Colon (tissue), 2 donors: ENCODE measurements around the gene CD300LB.
"Not testable (repeated sequence)": the region's sequence is repeated elsewhere in the genome, so short reads cannot be mapped to it uniquely, and the experiment has no call there.

Source experiments
- FAIRE-seq: peaks from 2 replicates; lab custom pipeline; 2012; peaks lifted over from hg19 to GRCh38; lab: Jason Lieb, UNC
- donor health status: control.
- donor health status: control.

CD300LB gene

DNA sequence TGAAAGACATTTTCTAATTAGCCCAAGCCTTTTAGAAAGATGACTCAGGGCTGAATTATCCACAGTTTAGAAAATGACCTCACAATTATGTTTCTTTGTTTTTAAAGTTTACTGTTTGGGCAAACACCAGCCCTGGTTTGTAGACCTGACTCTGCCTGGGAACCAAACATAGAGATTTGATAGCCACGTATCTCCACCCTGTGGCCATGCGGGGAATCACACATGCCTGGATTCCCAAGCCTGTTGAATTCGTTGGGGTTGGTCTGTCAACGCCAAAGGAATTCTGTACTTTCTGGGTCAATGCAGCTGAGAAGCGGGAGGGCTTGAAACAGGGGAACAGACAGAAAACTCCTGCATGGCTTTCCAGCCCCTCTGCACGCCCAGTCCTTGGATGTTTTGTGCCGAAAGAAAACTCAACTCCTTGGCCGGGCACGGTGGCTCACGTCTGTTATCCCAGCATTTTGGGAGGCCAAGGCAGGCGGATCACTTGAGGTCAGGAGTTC lies 37.9 kb downstream of the CD300LB start:
- FAIRE-seq: peak; percentile 62

DNA sequence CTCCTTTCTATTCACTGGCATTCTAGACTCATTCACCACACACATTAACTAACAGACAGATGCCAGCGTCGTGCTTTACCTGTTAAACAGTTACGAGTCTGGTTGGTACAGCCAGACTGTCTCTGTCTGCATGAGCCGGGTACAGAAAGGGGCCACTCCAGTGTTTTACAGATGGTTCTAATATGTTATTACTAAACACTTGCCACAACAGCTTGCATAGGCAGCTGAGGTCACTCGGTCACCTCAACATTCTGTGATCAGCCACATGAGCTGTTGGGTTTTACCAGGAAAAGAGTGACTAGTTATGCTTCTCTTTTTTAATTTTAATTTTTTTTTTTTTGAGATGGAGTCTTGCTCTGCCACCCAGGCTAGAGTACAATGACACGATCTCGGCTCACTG lies 39.6 kb downstream of the CD300LB start:
- FAIRE-seq: no peak

DNA sequence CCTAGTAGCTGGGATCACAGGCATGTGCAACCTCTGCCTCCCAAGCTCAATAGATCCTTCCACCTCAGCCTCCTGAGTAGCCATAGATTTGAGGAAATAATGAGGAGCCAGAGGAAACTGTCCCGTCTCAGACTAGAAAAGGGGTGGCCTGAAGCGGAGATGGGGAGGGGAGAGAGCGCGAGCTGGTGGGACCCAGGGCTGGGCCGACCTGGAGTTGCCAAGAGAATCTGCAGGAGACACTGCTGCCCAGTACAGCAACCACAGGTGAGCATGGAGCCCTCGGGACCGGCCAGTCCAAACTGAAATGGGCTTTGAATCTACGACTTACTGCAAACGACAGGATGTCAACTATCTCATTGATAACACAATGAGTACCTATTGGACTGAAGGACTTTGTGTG lies 40.6 kb downstream of the CD300LB start:
- no peak for FAIRE-seq

DNA sequence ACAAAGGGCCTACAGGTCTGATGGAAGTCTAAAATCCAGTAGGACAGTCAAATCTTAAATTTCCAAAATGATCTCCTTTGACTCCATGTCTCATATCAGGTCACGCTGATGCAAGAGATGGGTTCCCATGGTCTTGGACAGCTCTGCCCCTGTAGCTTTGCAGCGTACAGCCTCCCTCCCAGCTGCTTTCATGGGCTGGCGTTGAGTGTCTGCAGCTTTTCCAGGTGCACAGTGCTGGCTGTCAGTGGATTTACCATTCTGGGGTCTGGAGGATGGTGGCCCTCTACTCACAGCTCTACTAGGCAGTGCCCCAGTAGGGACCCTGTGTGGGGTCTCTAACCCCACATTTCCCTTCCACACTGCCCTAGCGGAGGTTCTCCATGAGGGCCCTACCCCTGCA lies 43.0 kb downstream of the CD300LB start:
- not testable (repeated sequence) for FAIRE-seq

DNA sequence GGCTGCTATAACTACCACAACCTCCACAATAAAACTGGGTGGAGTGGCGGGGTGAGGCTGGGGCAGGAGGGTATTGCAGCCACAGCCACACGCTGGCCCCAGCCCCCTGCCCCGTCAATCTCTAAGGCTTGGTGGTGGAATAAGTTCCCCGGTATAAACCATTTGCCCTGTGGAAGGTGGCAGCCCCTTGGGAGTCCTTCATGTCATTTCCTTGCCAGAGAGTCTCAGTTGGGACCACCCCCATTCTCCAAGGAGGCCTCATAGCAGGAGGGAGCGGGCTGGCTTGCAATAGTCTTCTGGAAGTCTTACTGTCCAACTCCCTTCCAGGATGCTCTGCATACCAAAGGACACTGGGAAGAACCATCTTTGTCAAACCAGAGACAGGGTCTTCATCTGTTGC lies 45.4 kb downstream of the CD300LB start:
- no peak for FAIRE-seq

DNA sequence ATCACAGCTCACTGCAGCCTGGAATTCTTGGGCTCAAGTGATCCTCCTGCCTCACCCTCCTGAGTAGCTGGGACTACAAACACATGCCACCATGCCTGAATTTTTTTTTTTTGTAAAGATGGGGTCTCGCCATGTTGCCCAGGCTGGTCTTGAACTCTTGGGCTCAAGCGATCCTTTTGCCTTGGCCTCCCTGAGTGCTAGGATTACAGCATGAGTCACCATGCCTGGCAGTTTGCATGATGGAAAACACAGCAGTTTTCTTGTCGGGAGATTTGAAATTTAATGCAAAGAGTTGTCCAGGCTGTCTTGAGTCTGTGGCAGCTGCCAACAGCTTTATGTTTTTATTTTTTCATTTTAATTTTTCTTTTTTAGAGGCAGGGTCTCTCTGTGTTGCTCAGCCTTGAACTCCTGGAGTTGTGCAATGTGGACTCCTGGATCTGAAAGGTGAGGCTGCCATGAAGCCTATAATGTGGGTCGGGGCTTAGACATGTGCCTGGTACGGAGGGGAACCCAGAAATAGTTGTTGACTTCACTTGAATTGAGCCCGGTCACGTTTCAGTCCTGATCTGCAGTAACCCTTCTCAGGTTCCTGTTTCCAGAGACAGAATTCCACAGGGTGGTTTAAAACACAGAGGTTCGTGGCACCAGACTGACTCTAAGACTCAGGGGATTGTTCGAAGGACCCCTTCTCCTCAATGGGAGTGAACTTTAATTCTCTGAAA lies 46.1 kb downstream of the CD300LB start:
- no peak for FAIRE-seq

DNA sequence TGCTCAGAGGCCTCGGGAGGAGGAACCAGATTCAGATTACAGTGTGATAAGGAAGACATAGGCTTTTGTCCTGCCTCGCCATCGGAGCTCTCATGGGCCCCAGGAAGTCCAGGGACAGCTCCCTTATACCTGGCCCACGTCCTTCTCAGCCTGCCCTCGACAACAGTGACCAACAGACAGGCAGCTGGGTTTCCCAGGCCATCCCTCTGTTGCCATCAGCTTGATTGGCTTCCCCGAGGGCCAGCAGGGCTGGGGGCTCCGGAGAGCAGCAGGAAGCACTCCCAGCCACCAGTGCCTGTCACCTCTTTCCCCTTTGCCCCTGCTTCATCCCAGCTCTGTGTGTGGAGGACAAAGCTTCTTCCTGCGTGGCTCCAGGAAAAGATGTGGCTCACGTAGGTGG lies 47.2 kb downstream of the CD300LB start:
- no peak for FAIRE-seq

DNA sequence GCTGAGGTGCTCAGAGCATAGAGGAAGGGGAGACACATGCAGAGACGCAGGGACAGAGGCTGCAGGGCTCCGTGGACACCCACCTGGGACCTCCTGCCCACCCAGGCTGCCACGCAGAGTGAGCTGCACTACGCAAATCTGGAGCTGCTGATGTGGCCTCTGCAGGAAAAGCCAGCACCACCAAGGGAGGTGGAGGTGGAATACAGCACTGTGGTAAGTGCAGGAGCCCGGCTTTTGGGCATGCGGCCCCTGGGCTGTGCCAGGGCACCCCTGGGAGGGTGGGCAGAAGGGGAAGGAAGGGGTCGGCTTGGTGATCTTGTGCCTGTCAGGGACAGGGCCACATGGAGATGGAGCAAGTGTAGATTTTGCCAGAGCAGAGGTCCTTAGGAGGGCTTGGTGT lies 49.7 kb downstream of the CD300LB start:
- FAIRE-seq: no peak

DNA sequence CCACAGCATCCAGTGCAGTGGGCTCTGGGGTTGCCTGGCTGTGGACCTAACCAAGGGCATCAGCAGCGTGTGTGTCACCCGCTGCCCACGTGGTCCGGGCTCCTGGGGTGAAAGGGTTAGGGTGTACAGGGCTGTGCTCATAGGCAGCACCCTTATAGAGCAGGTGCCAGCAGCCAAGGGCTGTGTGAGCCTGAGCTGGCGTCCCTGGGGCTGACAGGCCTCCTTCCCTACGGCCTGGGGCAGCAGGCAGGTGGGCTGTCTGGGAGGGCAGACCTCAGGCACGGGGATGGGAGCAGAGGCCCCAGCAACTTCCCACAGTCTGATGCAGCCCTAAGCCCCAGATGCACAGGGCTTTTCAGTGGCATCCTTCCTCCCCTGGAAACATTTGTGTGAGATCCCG lies 51.0 kb downstream of the CD300LB start:
- FAIRE-seq: no peak

DNA sequence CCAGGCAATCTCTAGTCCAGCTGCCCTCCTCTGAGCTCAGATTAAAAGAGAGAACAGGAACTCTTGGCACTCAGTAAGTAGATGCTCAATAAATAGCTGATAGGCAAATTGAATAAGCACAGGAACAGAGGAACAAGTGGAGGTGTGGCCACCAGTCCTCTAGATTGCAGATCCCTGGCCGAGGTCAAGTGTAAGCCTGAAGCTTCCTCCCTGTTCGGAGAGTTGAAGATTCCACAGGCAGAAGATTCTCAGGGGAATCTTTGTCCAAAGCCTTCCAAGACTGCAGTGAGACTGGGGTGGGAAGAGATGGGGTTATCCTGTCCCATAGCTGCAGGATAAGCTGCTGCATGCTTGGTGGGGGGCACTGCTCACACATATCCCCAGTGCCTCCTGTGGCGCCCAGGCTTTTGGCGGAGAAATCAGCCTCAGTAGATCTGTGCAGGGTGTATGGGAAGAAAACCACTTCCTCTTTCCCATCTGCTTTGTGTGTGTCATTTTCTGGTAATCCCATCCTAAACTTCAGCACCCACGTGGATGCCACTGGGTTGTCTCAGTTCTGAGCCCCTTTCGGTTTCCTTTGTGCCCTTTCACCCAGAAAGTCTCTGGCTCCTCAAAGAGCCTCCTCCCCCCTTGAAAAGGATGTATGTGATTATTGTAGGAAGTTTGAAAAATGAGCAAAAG lies 52.7 kb downstream of the CD300LB start:
- no peak for FAIRE-seq

DNA sequence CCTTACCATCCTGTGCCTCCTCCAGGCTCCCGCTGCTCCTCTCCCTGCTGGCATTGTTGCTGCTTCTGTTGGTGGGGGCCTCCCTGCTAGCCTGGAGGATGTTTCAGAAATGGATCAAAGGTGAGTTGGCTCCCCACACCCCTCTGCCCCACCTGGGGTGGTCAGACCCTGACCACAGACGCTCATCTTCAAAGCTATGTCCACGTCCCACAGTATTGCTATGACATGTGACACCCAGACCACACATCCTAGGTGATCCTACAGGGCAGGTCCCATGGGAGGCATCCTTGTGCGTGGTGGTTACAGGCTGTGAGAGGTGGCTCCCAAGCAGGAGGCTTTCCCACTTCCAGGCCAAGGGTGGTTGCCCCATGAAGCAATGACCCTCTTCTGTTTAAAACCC lies 53.9 kb downstream of the CD300LB start:
- FAIRE-seq: no peak

DNA sequence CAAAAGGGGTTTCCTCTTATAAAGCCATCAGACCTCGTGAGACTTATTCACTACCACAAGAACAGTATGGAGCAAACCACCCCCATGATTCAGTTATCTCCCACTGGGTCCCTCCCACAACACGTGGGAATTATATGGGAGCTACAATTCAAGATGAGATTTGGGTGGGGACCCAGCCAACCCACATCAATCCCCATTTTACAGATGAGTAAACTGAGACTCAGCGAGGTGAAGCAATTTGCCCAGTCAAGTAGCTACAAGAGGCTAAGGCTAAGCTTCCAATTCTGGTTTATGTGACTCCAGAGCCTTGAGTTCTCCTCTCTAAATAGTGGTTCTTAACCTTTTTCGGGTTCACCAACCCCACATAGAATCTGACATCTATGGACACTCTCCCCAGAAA lies 56.1 kb downstream of the CD300LB start:
- no peak for FAIRE-seq

DNA sequence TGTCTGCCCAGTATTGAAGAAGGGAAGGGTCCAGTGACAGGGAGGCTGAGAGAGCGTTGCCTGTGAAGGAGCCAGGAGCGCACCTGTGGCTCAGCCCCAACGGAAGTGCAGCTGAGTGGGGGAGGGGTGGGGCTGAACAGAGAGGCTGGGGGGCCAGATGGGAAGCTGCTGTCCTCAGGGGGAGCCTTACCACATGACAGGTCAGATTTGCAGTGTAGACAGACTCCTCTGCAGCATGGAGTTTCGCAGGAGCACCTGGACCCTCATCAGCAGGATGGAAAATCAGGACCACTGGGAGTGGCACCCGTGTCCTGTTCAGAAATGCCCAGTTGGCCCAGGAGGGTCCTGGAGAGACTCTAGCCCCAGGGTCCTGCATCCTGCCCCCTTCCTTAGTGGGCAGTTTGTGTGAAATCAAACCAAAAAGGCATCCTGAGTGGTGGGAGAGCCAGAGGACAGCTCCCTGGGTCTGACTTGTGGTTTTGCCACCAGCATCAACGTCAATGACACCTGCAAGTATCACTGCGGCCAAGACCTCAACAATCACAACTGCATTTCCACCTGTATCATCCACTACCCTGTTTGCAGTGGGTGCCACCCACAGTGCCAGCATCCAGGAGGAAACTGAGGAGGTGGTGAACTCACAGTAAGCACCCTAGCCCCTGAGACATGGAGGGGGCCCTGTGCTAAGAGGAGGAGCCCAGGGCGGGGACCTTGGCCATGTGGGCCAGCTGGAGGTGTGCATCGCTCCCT lies 57.1 kb downstream of the CD300LB start:
- no peak for FAIRE-seq

DNA sequence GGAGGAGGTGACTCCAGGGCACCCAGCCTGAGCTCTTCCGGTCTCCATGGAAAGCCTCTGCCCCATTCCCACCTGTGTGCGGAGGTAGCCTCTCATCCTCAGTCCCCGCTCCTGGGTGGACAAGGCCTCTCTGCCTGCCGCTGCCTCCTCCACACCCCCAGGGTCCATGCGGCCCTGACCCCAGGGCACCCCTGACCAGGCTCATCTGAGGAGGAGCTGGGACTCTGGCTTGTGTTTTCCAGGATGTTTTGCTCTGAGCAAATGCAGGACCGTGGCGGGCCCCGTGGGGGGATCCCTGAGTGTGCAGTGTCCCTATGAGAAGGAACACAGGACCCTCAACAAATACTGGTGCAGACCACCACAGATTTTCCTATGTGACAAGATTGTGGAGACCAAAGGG lies 58.0 kb downstream of the CD300LB start:
- FAIRE-seq: no peak

DNA sequence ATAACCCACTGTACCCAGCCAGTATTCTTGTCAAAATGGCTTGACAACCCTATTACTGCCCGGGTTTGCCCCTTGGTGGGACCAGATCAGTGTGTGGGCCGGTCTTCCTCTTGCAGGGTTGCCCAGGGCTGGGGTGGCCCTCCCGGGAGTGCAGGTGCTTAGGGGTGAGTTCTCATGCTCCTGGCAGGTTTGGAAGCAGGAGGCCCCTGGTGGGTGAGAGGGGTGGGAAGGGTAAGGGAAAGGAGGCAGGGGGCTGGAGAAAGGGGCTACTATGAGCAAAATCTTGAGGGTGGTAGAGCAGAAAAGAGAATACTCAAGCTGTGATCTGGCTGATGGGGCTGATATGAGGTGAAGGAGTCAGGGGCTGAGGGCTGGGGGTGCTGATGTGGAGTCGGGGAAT lies 58.4 kb downstream of the CD300LB start:
- FAIRE-seq: no peak

DNA sequence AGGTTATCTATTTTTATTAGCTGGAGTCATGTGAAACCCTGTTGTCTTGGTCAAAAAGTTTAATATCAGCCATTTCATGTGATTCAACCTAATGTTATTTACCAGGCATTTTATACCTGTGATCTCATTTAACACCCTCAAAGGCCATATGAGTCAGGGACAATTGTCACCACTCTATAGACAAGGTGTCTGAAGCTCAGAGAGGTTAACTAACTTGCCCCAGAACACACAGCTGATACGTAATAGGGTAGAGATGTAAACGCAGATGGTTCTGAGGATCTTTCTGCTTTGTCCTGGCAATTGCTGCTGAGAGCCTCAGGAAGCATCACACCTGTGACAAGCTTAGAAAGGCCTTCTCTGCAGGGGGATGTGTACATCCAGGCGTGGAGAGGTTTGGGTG lies 59.9 kb downstream of the CD300LB start:
- FAIRE-seq: no peak
